GM12878 (cell line): ENCODE results near the gene TPST1. TPM values are rescaled to one million over a fixed set of nuclear protein-coding genes. Genes with fewer than 3 reads are reported as not detected.

Source experiments
- IRF4 ChIP-seq: IDR thresholded peaks from 2 replicates; pipeline ENCODE4 v1.6.1; 2011; ENCODE audit warnings: low read depth, low read length
- RCOR1 ChIP-seq: conservative IDR thresholded peaks from 2 replicates; pipeline ENCODE4 v1.6.1; 2012; ENCODE audit warnings: low read depth, low read length, improper control_type of control experiment
- YBX1 ChIP-seq: fragments of 450-650 bp; IDR thresholded peaks from 2 replicates; pipeline ENCODE4 v1.6.1; 2016; ENCODE audit warnings: antibody characterized with exemption
- polyA plus RNA-seq, 11 experiments: library from polyadenylated mRNA; depleted of rRNA in 4 of 11; unstranded in 6 of 11; stranded (reverse) in 5 of 11; fragments of >200 nt; fragmentation: Nextera tagmentation in 4 of 11; fragmentation: Illumina TruSeq in 1 of 11; extraction: Ambion mirVana in 4 of 11; extraction: Trizol in 1 of 11; gene quantifications; 1 replicate in 1 of 11; 2 replicates in 10 of 11; pipeline versions ENCODE4 v1.2.1 to v1.2.3, GENCODE V29; 2011 to 2016; ENCODE audit warnings: inconsistent platforms in 2 of 11, missing spikeins in 2 of 11, low read depth in 1 of 11
- total RNA-seq, 4 experiments: library from RNA; depleted of rRNA in 3 of 4; stranded (reverse); fragments of >200 nt in 3 of 4; fragmentation: Illumina TruSeq in 1 of 4; extraction: Trizol in 1 of 4; gene quantifications; 2 replicates each; pipeline versions ENCODE4 v1.2.1 to v1.2.3, GENCODE V29; 2013 to 2021
- TF ChIP-seq, protein P1 (sequence below): fragments of 450-650 bp; IDR thresholded peaks from 2 replicates; pipeline ENCODE4 v1.6.1; 2017; ENCODE audit warnings: mild to moderate bottlenecking, moderate library complexity
- TF ChIP-seq, protein P2 (sequence below): fragments of 450-650 bp; conservative IDR thresholded peaks from 2 replicates; pipeline ENCODE4 v1.6.1; 2017; ENCODE audit warnings: mild to moderate bottlenecking, moderate library complexity
- TF ChIP-seq, protein P3 (sequence below): IDR thresholded peaks from 2 replicates; pipeline ENCODE4 v1.6.1; 2012; ENCODE audit warnings: mild to moderate bottlenecking, low read depth, low read length

TPST1 gene
- total and polyA plus RNA-seq, 10 of the 15 experiments (the other 5 are each of a cell fraction or from before 2014, with no cell fraction given): 1.1 to 10.6 (median 7.5) TPM

DNA sequence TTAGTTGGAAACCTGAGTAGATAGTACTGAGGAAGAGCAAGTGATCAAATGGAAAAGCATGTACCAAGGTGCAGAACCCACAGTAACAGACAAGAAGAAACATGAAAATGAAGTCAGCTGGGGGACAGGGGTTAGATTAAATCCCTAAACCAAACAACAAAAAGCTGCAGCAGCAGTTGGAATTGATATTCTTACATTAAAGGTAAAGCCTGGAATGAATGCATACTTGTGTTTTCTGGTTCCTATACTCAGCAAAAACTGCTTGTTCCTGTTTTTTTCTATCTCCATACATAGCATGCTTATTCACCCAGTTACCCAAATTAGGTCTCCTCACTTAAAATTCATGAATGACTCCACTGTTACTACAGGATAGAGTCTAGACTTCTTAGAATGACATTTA, 92.4 kb downstream of the TPST1 start (continued):
- TF ChIP-seq RCOR1: no peak
- TF ChIP-seq, protein P1, sequence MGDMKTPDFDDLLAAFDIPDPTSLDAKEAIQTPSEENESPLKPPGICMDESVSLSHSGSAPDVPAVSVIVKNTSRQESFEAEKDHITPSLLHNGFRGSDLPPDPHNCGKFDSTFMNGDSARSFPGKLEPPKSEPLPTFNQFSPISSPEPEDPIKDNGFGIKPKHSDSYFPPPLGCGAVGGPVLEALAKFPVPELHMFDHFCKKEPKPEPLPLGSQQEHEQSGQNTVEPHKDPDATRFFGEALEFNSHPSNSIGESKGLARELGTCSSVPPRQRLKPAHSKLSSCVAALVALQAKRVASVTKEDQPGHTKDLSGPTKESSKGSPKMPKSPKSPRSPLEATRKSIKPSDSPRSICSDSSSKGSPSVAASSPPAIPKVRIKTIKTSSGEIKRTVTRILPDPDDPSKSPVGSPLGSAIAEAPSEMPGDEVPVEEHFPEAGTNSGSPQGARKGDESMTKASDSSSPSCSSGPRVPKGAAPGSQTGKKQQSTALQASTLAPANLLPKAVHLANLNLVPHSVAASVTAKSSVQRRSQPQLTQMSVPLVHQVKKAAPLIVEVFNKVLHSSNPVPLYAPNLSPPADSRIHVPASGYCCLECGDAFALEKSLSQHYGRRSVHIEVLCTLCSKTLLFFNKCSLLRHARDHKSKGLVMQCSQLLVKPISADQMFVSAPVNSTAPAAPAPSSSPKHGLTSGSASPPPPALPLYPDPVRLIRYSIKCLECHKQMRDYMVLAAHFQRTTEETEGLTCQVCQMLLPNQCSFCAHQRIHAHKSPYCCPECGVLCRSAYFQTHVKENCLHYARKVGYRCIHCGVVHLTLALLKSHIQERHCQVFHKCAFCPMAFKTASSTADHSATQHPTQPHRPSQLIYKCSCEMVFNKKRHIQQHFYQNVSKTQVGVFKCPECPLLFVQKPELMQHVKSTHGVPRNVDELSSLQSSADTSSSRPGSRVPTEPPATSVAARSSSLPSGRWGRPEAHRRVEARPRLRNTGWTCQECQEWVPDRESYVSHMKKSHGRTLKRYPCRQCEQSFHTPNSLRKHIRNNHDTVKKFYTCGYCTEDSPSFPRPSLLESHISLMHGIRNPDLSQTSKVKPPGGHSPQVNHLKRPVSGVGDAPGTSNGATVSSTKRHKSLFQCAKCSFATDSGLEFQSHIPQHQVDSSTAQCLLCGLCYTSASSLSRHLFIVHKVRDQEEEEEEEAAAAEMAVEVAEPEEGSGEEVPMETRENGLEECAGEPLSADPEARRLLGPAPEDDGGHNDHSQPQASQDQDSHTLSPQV: no peak
- TF ChIP-seq IRF4: no peak
- TF ChIP-seq, protein P2, sequence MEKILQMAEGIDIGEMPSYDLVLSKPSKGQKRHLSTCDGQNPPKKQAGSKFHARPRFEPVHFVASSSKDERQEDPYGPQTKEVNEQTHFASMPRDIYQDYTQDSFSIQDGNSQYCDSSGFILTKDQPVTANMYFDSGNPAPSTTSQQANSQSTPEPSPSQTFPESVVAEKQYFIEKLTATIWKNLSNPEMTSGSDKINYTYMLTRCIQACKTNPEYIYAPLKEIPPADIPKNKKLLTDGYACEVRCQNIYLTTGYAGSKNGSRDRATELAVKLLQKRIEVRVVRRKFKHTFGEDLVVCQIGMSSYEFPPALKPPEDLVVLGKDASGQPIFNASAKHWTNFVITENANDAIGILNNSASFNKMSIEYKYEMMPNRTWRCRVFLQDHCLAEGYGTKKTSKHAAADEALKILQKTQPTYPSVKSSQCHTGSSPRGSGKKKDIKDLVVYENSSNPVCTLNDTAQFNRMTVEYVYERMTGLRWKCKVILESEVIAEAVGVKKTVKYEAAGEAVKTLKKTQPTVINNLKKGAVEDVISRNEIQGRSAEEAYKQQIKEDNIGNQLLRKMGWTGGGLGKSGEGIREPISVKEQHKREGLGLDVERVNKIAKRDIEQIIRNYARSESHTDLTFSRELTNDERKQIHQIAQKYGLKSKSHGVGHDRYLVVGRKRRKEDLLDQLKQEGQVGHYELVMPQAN: no peak
- TF ChIP-seq, protein P3, sequence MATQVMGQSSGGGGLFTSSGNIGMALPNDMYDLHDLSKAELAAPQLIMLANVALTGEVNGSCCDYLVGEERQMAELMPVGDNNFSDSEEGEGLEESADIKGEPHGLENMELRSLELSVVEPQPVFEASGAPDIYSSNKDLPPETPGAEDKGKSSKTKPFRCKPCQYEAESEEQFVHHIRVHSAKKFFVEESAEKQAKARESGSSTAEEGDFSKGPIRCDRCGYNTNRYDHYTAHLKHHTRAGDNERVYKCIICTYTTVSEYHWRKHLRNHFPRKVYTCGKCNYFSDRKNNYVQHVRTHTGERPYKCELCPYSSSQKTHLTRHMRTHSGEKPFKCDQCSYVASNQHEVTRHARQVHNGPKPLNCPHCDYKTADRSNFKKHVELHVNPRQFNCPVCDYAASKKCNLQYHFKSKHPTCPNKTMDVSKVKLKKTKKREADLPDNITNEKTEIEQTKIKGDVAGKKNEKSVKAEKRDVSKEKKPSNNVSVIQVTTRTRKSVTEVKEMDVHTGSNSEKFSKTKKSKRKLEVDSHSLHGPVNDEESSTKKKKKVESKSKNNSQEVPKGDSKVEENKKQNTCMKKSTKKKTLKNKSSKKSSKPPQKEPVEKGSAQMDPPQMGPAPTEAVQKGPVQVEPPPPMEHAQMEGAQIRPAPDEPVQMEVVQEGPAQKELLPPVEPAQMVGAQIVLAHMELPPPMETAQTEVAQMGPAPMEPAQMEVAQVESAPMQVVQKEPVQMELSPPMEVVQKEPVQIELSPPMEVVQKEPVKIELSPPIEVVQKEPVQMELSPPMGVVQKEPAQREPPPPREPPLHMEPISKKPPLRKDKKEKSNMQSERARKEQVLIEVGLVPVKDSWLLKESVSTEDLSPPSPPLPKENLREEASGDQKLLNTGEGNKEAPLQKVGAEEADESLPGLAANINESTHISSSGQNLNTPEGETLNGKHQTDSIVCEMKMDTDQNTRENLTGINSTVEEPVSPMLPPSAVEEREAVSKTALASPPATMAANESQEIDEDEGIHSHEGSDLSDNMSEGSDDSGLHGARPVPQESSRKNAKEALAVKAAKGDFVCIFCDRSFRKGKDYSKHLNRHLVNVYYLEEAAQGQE: no peak
- no peak for TF ChIP-seq YBX1
